ENCODE results near the gene S100A11. TPM values are rescaled to one million over a fixed set of nuclear protein-coding genes. Genes with fewer than 3 reads are reported as not detected.
A peak's percentile ranks its signal among the peaks of the same experiment; 100 is the strongest.

Gene S100A11
- total RNA-seq, 1 donor from 2014 or later: 358 TPM

- Mint-ChIP-seq H3K27me3 (ENCODE audit: low read depth) (peaks cover 33% of the 10 kb centered on the region), H3K27ac (peak overlapping the region; percentile 37), H3K4me3 (no peak overlapping the region), H3K36me3 (no peaks in the 10 kb centered on the region), H3K4me1 (peaks cover 21% of the 10 kb centered on the region), H3K9me3 (no peaks in the 10 kb centered on the region)
- TF ChIP-seq CTCF (IDR thresholded peaks at IDR 0.05; ENCODE audit: unreplicated experiment): no peak
- DNase-seq (ENCODE audit: low spot score in 2 of 2, unreplicated experiment in 2 of 2): no peak
Observed at GRCh38 chr1:152050886-152051675, 14.3 kb upstream of the S100A11 start.

- Mint-ChIP-seq H3K36me3 (no peaks in the 10 kb centered on the region), H3K4me3 (no peak overlapping the region), H3K27me3 (ENCODE audit: low read depth) (peaks cover 20% of the 10 kb centered on the region), H3K9me3 (no peaks in the 10 kb centered on the region), H3K27ac (no peak overlapping the region), H3K4me1 (peaks cover 21% of the 10 kb centered on the region)
- no peak for DNase-seq (ENCODE audit: low spot score in 2 of 2, unreplicated experiment in 2 of 2)
- no peak for TF ChIP-seq CTCF (IDR thresholded peaks at IDR 0.05; ENCODE audit: unreplicated experiment)
Observed at GRCh38 chr1:152049291-152050083, 12.7 kb upstream of the S100A11 start.

- Mint-ChIP-seq H3K4me1 (peaks cover 24% of the 10 kb centered on the region), H3K9me3 (no peaks in the 10 kb centered on the region), H3K4me3 (peak overlapping the region; percentile 63), H3K27me3 (ENCODE audit: low read depth) (peaks cover 10% of the 10 kb centered on the region), H3K36me3 (no peaks in the 10 kb centered on the region), H3K27ac (peak overlapping the region; percentile 99)
- DNase-seq (ENCODE audit: low spot score in 2 of 2, unreplicated experiment in 2 of 2): no peak
- no peak for TF ChIP-seq CTCF (IDR thresholded peaks at IDR 0.05; ENCODE audit: unreplicated experiment)
Observed at GRCh38 chr1:152048416-152049009, 11.7 kb upstream of the S100A11 start.

GRCh38 chr1:152047730-152048415, 11.1 kb upstream of the S100A11 start:
- TF ChIP-seq CTCF (IDR thresholded peaks at IDR 0.05; ENCODE audit: unreplicated experiment): no peak
- H3K27ac Mint-ChIP-seq: peak overlapping the region; percentile 99
- H3K36me3 Mint-ChIP-seq: no peaks in the 10 kb centered on the region
- H3K9me3 Mint-ChIP-seq: no peaks in the 10 kb centered on the region
- peak overlapping the region; percentile 63 for H3K4me3 Mint-ChIP-seq
- H3K27me3 Mint-ChIP-seq (ENCODE audit: low read depth): peaks cover 4% of the 10 kb centered on the region
- DNase-seq (ENCODE audit: low spot score in 2 of 2, unreplicated experiment in 2 of 2): peak; percentile 63 to 74
- peaks cover 24% of the 10 kb centered on the region for H3K4me1 Mint-ChIP-seq

- Mint-ChIP-seq H3K9me3 (no peaks in the 10 kb centered on the region), H3K27me3 (ENCODE audit: low read depth) (no peaks in the 10 kb centered on the region), H3K4me3 (peak overlapping the region; percentile 63), H3K4me1 (peaks cover 24% of the 10 kb centered on the region), H3K36me3 (no peaks in the 10 kb centered on the region), H3K27ac (peak overlapping the region; percentile 99)
- DNase-seq (ENCODE audit: low spot score in 2 of 2, unreplicated experiment in 2 of 2): no peak
- no peak for TF ChIP-seq CTCF (IDR thresholded peaks at IDR 0.05; ENCODE audit: unreplicated experiment)
Observed at GRCh38 chr1:152047413-152047729, 10.6 kb upstream of the S100A11 start.

All from mesothelial cell of epicardium (in vitro differentiated cells).